D721Med (cell line): Measurements from ENCODE around the gene COA4.

Source experiments
- DNase-seq: peaks from one replicate; pipeline ENCODE4 v3.0.0; 2011; ENCODE audit warnings: low spot score; ENCODE audit not compliant: insufficient read length
- FAIRE-seq: peaks from 2 replicates; lab custom pipeline; 2011; peaks lifted over from hg19 to GRCh38; lab: Jason Lieb, UNC
- CTCF ChIP-seq: IDR thresholded peaks from 2 replicates; pipeline ENCODE4 v1.5.1; 2012; ENCODE audit warnings: mild to moderate bottlenecking, control low read depth; ENCODE audit not compliant: insufficient read depth; ENCODE audit errors: missing control alignments

The COA4 gene

GRCh38 chr11:73866095-73866579 lies 10.5 kb downstream of the COA4 start:
- FAIRE-seq (no peak), DNase-seq (no peak)
- TF ChIP-seq CTCF, result no peak

- no peak for FAIRE-seq
- no peak for TF ChIP-seq CTCF
- no peak for DNase-seq
Measured at GRCh38 chr11:73862986-73863385, 13.7 kb downstream of the COA4 start.

GRCh38 chr11:73860202-73860601 lies 16.4 kb downstream of the COA4 start:
- no peak for TF ChIP-seq CTCF
- FAIRE-seq, result no peak
- no peak for DNase-seq

- FAIRE-seq, result no peak
- no peak for TF ChIP-seq CTCF
- DNase-seq, result no peak
Measured at GRCh38 chr11:73859671-73860070, 17.0 kb downstream of the COA4 start.

- FAIRE-seq, result no peak
- DNase-seq, result no peak
- no peak for TF ChIP-seq CTCF
Measured at GRCh38 chr11:73856031-73856567, 20.5 kb downstream of the COA4 start.

- FAIRE-seq (no peak), DNase-seq (no peak)
- TF ChIP-seq CTCF, result no peak
Measured at GRCh38 chr11:73854680-73855079, 22.0 kb downstream of the COA4 start.

- FAIRE-seq, result no peak
- TF ChIP-seq CTCF, result no peak
- DNase-seq, result no peak
Measured at GRCh38 chr11:73852049-73852448, 24.6 kb downstream of the COA4 start.
